HG03108 (cell line): Measurements from ENCODE around the gene PREP.
"Not testable (repeated sequence)": the region's sequence is repeated elsewhere in the genome, so short reads cannot be mapped to it uniquely, and the experiment has no call there.

Source experiments
- ATAC-seq: cut with Tn5 transposase; IDR thresholded peaks from one replicate; pipeline ENCODE4 v1.9.1; 2021; ENCODE audit warnings: moderate library complexity; ENCODE audit not compliant: unreplicated experiment

PREP gene

DNA sequence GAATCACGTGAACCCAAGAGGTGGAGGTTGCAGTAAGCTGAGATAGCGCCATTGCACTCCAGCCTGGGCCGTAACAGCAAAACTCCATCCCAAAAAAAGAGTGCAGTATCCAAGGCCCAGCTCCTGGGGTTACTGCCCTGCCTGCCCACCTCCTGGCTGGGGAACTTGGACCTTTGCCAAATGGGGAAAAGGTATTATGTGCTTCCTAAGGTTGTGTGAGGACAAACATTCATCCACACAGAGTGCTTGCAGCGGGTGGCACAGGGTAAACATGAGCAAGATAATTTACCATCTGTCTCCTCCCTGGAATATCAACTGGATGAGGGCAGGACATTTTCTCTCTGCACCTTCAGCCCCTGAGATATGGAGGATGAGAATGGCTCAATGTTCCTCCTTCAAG, 128.2 kb downstream of the PREP start:
- no peak for ATAC-seq

DNA sequence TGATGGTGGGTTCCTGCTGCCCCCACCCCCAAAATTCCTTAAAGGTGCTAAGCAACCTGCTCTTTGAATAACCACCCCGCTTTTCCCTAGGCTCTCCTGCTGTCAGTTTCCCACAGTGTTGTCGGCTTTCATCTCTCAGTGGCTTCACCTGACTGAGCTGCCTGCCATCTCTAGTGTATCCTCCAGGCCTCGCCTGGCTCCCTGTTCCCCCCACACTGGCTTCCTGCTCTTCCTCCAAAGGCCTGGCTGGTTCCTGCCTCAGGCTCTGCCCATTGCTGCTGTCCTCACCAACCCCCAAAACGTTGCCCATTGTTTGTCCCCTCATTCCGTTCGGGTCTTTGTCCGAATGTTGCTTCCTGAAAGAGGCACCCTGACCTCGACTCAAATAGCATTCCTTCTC, 129.3 kb downstream of the PREP start:
- ATAC-seq, result no peak

GRCh38 chr6:105272786-105273185, 130.1 kb downstream of the PREP start:
- ATAC-seq, result no peak

GRCh38 chr6:105270511-105270910, 132.4 kb downstream of the PREP start:
- no peak for ATAC-seq

- no peak for ATAC-seq
Observed at GRCh38 chr6:105269390-105269789, 133.5 kb downstream of the PREP start.

GRCh38 chr6:105263685-105264610, 138.9 kb downstream of the PREP start:
- ATAC-seq, result no peak

DNA sequence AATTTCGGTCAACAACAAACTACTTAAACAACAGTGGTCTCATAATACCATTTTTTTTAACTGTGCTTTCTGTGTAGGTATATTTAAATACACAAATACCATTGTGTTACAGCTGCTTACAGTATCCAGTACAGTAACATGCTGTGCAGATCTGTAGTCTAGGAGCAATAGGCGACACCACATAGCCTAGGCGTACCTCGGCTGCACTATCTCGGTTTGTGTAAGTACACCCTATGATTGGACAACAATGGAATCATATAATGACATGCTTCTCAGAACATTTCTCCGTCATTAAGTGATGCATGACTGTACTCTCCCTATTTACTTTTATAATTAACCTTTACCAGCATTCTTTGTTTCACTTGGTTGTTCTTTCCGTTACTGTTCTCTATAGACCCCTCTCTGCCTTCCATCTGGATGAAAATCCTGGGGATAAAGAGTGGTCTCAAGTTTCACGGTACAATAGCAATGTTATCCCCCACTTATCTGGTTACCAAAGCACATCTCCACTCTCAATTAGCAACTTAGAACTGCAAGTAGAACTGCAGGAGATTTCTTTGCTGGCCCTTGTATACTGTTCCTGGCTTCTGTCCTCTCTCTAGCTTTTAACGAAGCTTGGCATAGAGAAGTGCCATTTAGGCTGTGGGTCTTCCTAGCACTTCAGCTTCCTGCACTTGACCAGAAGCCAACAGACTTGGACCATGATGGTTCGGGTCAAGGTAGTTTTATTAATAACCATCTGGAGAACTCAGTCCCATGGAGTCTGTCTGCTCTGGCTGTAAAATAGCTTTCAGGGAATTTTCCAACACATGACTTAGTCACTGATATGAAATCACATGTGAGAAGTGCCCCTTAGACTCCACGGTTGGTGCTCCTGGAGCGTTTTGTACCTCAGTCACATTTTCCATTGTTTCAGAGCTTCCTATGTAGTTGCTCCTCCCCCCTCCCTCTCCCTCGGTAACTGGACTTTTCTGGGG, 142.7 kb downstream of the PREP start:
- ATAC-seq, result no peak

- no peak for ATAC-seq
Observed at GRCh38 chr6:105258816-105259215, 144.1 kb downstream of the PREP start.

DNA sequence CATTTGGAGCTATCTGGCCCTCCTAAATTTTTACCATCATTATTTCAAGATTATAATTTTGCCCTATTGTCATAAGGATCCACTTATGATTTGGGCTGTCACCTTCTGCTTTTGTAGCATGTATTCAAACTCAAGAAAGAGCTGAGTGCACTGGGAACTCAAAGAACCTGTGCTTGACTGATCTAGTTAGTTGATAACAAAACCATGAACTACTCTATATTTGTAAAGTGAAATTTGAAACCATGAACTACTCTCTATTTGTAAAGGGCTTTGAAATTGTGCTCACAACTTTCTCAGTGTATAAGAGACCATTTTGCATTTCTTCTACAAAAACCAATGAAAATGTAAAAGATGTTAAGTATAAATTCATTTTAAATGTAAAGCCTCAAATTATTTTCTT, 145.5 kb downstream of the PREP start:
- no peak for ATAC-seq

DNA sequence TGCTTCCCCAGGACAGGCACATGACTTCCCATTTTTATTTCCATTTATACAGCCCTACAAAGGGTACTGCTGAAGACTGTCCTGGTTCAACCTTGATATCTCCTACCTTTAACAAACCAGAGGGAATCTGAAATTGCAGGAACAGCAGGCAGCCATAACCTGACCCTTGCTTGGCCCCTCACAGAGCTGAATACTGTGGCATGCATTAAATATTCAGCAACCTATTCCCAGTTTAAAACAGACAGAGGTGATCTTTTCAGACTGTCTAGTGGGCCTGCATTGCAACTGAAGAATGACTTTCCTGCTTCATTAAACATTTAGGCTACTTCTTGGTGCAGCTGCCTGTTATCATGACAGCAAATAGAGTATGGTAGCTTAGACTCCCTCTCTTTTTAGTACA, 146.3 kb downstream of the PREP start:
- no peak for ATAC-seq

DNA sequence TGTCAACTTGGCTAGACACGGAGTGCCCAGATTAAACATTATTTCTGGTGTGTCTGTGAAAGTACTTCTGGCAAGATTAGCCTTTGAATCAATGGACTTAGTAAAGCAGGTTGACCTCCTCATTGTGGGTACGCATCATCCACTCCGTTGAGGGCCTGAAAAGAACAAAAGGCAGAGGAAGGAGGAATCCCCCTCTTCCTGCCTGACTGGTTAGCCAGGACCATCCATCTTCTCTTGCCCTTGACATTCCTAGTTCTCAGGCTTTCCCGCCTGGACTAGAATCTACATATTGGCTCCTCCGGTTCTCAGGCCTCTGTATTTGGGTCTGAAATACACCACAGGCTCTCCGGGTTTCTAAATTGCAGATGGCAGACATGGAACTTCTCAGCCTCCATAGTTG, 149.1 kb downstream of the PREP start:
- no peak for ATAC-seq

DNA sequence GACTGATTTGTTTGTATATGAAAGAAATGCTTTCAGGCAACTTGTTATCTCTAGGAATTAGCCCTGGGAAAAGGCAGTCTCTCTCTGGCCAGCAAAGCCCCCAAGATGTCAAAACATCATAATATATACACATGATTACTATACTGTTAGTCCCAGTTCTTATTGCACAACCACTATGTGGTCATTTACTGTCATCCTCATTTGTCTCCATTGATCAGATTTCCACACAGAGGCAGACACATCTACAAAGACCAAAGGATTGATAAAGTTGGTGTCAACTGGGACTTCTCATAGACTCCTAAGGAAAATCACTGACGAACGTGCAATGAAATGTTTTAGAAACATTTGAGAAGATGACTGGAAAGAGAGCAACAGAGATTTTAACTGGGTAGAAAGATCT, 151.2 kb downstream of the PREP start:
- no peak for ATAC-seq

DNA sequence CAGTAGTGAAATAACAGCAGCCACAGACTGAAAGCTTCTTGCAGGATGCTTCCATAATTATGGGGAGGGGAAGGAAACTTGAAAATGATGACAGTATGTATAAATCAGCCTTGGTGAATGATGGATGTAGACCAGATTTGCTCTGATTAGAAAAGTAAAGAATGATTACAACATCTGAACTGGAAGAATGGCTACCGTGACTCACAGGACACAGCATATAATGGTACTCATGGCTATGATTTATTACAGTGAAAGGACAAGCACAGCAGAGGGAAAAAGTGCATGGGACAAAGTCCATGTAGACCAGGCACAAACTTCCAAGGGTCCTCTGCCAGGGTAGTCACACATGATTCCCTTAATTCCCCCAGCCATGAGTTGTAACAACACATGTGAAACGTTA, 152.3 kb downstream of the PREP start:
- ATAC-seq, result no peak

DNA sequence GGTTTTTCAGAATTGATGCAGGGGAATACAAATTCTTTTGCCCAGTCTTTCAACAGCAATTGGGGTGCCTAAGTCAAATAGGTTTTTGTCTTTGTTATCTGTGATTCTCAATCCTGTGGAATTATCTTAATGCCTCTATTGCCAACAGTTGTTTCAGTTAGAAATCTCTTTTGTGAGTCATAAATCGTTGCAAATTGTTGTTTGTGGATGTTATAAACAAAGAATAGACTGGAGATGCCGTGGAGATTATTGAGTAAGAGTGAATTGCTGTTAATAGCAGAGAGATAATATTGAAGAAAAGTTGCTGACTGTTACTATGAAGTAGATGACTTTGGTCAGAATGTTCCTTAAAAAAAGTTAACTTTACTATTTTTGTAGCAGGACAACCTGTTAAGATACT, 159.4 kb downstream of the PREP start:
- no peak for ATAC-seq

DNA sequence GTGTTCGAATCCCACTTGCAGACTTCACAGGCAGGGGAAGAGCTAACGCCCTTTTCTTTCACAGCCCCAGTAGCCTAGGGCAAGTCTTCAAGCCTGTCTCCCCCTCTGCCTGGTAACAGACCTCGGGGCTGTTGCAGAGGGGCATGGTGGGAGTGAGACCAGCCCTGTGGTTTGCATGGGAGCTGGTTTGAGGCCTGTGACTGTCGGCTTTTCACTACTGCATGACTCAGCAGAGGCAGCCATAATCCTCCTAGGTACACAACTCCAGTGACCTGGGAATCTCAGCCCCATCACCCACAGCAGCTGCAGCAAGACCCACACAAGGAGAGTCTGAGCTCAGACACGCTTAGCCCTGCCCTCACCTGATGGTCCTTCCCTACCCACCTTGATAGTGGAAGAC, 167.7 kb downstream of the PREP start:
- no peak for ATAC-seq

- ATAC-seq, result not testable (repeated sequence)
Observed at GRCh38 chr6:105231771-105232170, 171.1 kb downstream of the PREP start.
